Measurements from ENCODE around the gene CXCL11. TPM values are rescaled to one million over a fixed set of nuclear protein-coding genes. Genes with fewer than 3 reads are reported as not detected.

Gene CXCL11
- not detected for total RNA-seq

DNA sequence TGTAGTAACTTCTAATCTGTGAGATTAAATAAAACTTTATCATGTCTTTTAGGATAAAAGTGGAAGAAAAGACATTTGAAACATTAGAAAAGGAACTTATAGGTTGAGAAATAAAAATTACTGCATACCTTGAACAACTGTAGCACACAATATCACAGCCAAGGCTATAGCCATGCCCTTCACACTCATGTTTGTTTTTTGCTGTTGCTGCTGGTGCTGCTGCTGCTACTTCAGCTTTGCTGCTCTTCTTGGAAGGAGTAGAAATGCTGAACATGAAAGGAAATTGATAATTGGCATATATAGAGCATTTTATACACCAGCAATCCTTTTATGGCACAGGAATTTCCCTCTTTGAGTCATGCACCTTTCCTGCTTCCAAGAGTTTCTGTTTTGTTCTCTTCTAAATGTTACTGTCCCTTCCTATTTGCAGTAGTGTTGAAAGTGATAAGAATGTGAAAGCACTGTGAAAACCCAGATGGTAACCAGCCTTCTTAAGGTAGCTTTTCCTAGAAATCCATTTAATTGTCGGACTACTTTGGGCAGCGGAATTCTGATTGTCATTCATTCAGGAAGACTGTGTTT lies at the start of gene CXCL11:
CXCL11 (minus strand) TSS at position 272 of the 582 bp plus-strand sequence; CDS start at position 189, 83 bp downstream.
- H3K4me1 Mint-ChIP-seq (ENCODE audit: low read depth), result no peaks in the 10 kb centered on the region
- H3K27ac Mint-ChIP-seq, result no peak within 1 kb of the TSS
- POLR2A ChIA-PET, result no interaction called here
- CTCF ChIA-PET, result interaction anchor here (1.2 kb wide), 1 partner anchor 40 kb away, joined by 3 read pairs; no protein-coding TSS in a partner anchor
- H3K4me3 Mint-ChIP-seq, result no peak within 1 kb of the TSS
- intact Hi-C loops (cut with micrococcal nuclease), result no loop called here
- H3K36me3 Mint-ChIP-seq, result no peaks in the 10 kb centered on the region
- H3K27me3 Mint-ChIP-seq, result no peaks in the 10 kb centered on the region
- H3K9me3 Mint-ChIP-seq, result no peaks in the 10 kb centered on the region
- DNase-seq, result no peak

DNA sequence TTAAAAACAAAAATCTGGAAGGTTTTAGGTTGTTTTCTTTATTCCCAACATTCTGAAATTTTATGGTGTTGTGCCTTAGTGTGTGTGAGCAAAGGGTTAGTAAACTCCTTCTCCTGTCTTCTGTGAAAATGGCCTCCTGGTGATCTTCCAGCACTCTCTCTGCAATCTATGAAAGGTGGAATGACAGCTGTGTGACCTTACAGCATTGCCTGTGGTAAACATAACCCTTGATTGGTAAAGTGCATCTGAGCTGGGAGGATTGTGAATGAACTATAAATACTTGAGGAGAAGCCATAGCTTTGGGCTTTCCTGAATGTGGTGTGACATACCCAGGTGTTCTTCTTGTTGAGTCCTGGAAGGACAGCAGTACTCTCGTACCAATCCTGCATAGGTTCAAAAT lies 48.7 kb upstream of the CXCL11 start:
- Mint-ChIP-seq H3K27ac (no peak overlapping the region), H3K27me3 (peaks cover 2% of the 10 kb centered on the region), H3K36me3 (no peaks in the 10 kb centered on the region), H3K4me3 (no peak overlapping the region), H3K4me1 (ENCODE audit: low read depth) (no peaks in the 10 kb centered on the region), H3K9me3 (no peaks in the 10 kb centered on the region)
- ChIA-PET POLR2A (interaction anchor here (0.5 kb wide), 1 partner anchor 38 kb away, joined by 4 read pairs; no protein-coding TSS in a partner anchor), CTCF (interaction anchor here (0.9 to 2.7 kb wide), 3 partner anchors 88 to 189 kb away, joined by 3 to 16 read pairs (median 5); no protein-coding TSS in a partner anchor)
- intact Hi-C loops (cut with micrococcal nuclease), result no loop called here
- DNase-seq, result no peak

DNA sequence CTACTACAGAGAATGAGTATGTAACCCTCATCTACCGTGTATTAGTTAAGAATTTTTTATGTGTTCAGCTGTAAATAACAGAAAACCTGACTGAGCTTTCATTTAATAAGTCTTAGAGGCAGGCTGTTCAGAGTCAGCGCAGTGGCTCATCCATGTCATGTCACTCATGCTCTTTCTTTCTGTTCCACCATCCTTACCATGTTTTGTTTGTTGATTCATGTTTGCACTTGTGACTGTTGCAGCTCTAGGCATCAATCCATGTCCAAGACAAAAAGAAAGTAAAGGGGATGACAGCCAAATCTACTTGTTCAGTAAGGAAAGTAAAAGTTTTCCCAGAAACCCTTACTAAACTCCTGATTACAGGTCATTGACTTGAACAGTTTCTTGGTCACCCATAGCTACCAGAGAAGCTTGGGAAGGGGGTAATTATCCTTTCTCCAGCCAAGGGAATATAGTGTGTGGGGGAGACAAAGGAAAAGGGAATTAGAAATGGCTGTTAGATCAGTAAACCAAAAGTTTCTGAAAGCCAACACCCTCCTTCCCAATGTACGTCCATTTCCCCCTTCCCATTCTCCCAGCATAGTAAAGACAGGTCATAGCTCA lies 47.6 kb upstream of the CXCL11 start:
- POLR2A ChIA-PET, result no interaction called here

DNA sequence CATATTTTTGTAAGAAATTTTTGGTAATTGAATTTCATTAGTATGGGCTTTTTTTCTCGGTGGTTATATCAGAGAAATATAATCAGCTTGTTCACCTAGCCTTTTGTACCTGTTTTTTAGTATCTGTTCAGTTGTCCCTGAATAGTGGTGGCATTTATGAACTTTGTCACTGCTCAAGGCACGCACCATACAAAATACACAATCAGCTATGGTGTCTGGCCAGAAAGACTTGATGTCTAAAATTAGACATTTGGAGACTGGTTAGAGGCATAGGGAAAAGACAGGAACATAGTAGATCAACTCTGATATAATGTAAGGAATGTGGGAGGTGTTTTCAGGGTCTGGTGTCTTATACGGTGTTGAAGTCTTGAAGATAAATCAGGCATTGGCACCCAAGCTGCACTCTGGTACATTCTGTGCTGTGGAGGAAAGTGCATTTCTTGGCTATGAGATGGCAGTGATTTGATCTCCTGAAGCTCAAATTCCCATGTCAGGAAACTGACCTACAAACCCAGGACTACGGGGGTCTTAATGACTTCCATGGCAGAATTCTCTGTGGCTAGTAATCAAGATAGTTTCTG lies 42.3 kb upstream of the CXCL11 start:
- H3K36me3 Mint-ChIP-seq, result no peaks in the 10 kb centered on the region
- H3K27me3 Mint-ChIP-seq, result peaks cover 3% of the 10 kb centered on the region
- intact Hi-C loops (cut with micrococcal nuclease), result no loop called here
- DNase-seq, result no peak
- CTCF ChIA-PET, result no interaction called here
- POLR2A ChIA-PET, result no interaction called here
- no peak overlapping the region for H3K27ac Mint-ChIP-seq
- no peaks in the 10 kb centered on the region for H3K4me1 Mint-ChIP-seq (ENCODE audit: low read depth)
- no peaks in the 10 kb centered on the region for H3K9me3 Mint-ChIP-seq
- H3K4me3 Mint-ChIP-seq, result no peak overlapping the region

More for the DNA sequence above, 47.6 kb upstream of the CXCL11 start:
- intact Hi-C loops (cut with micrococcal nuclease), result no loop called here
- CTCF ChIA-PET, result interaction anchor here (0.9 to 2.7 kb wide), 3 partner anchors 87 to 188 kb away, joined by 3 to 16 read pairs (median 3); no protein-coding TSS in a partner anchor
- Mint-ChIP-seq H3K4me1 (ENCODE audit: low read depth) (no peaks in the 10 kb centered on the region), H3K27me3 (peaks cover 4% of the 10 kb centered on the region), H3K4me3 (no peak overlapping the region), H3K27ac (no peak overlapping the region), H3K36me3 (no peaks in the 10 kb centered on the region), H3K9me3 (no peaks in the 10 kb centered on the region)
- DNase-seq, result no peak

DNA sequence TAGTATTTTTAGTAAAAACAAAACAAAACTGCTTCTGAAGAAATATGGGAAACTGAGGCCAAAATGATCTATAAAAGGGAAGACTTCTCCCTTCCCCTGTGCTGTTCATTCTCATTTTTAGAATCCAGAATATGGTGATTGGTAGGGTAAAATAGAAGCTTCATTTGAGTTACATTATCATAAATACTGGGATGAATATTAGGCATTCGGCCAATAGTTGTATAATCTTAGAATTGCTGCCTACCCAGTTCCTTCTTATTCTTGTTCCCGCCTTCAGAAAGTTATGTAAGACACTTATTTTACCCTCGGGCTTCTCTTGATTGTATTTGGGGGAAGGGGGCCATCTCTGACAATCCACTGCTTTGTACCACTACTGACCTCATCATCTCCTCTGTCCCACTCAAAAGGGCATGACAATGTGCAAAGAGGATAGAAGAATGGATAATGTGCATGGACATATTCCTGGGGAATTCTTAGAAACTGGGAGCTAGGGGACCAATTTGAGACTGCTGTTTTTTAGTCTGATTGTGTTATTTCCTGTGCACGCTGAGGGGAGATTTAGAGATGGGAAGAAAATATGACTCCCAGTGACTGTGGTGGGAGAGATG lies 39.2 kb upstream of the CXCL11 start:
- no peaks in the 10 kb centered on the region for H3K4me1 Mint-ChIP-seq (ENCODE audit: low read depth)
- peaks cover 3% of the 10 kb centered on the region for H3K27me3 Mint-ChIP-seq
- H3K36me3 Mint-ChIP-seq, result no peaks in the 10 kb centered on the region
- CTCF ChIA-PET, result interaction anchor here (3.9 kb wide), 1 partner anchor 79 kb away, joined by 26 read pairs; no protein-coding TSS in a partner anchor
- no peak for DNase-seq
- H3K27ac Mint-ChIP-seq, result no peak overlapping the region
- no peaks in the 10 kb centered on the region for H3K9me3 Mint-ChIP-seq
- intact Hi-C loops (cut with micrococcal nuclease), result no loop called here
- no peak overlapping the region for H3K4me3 Mint-ChIP-seq
- POLR2A ChIA-PET, result no interaction called here

DNA sequence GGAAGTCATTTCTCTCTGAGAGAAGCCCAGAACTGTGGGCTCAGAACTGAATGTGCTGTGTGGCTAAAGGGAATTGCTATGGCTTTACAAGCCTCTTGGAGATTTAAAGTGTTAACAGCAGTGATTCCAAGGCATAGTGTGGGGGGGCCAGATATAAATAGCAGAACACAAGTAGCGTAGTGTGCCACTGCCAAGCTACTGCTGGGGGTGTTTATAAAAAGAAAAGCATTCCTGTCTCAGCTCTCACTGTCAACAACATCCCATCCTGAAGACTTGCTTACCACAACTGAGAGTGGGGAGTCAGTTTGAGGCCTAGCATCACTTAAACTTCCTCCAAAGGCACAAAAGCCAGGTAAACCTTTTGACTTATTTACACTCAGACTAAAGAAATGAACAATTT lies 38.6 kb upstream of the CXCL11 start, which contains the start of gene ART3:
ART3 (plus strand) TSS at position 242 of the 400 bp plus-strand sequence. CDS start 1,181 bp downstream, outside the sequence.
- H3K27me3 Mint-ChIP-seq, result peaks cover 1% of the 10 kb centered on the region
- POLR2A ChIA-PET, result interaction anchor here (0.6 kb wide), 1 partner anchor 79 kb away, joined by 4 read pairs; no protein-coding TSS in a partner anchor
- no peaks in the 10 kb centered on the region for H3K4me1 Mint-ChIP-seq (ENCODE audit: low read depth)
- no peak within 1 kb of the TSS for H3K4me3 Mint-ChIP-seq
- no peaks in the 10 kb centered on the region for H3K36me3 Mint-ChIP-seq
- H3K27ac Mint-ChIP-seq, result no peak within 1 kb of the TSS
- DNase-seq, result no peak
- intact Hi-C loops (cut with micrococcal nuclease), result no loop called here
- no peaks in the 10 kb centered on the region for H3K9me3 Mint-ChIP-seq
- CTCF ChIA-PET, result interaction anchor here (3.9 kb wide), 1 partner anchor 79 kb away, joined by 26 read pairs; no protein-coding TSS in a partner anchor

DNA sequence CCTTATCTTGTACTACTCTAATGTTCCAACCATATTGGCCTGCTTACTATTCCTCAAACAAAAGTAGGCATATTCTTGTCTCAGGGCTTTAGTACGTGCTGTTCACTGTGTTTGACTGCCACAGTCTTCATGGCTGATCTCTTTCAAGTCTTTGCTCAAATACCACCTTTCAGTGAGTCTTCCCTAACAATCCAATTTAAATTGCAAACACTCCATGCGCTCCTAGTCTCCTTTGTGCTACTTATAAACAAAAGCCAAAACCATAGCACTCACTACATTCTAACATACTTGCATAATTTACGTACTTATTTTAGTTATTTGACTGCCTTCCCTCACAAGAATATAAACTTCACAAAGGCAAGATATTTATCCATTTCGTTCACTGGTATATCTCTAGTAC lies 36.9 kb upstream of the CXCL11 start:
- ChIA-PET POLR2A (no interaction called here), CTCF (interaction anchor here (3.9 kb wide), 1 partner anchor 77 kb away, joined by 26 read pairs; no protein-coding TSS in a partner anchor)
- Mint-ChIP-seq H3K4me1 (ENCODE audit: low read depth) (no peaks in the 10 kb centered on the region), H3K36me3 (no peaks in the 10 kb centered on the region), H3K27ac (no peak overlapping the region), H3K27me3 (no peaks in the 10 kb centered on the region), H3K9me3 (no peaks in the 10 kb centered on the region), H3K4me3 (no peak overlapping the region)
- intact Hi-C loops (cut with micrococcal nuclease), result no loop called here
- no peak for DNase-seq

DNA sequence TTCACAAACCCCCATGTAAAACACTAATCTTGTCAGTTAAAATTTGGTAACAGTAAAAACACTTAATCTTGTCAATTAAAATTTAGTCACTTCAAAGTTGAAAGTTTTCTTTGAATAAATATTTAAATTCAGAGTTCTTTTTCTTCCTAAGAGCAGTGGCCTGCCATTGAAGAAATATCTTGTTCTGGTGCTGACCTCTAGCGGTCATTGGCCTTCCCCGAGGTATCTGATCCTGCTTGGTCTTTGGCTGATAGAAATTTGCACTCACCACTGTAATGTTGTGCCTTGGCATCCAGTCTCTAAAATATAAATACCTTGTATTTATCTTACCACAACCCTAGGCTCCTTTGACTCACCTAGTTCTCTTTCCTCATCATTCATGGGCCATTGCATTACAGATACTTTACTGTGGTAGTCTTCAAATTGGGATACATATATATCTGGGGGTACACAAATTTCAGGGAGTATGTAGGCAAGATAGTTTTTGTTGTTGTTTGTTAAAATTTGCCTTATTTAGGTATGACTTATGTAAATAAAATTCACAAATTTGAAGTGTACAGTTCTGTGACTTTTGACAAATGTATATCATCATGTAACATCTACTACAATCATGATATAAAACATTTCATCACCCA lies 31.9 kb upstream of the CXCL11 start:
- intact Hi-C loops (cut with micrococcal nuclease), result loop anchor here (1.0 to 5.0 kb wide), 4 partner anchors 72 to 172 kb away; no protein-coding TSS in a partner anchor
- Mint-ChIP-seq H3K4me1 (ENCODE audit: low read depth) (no peaks in the 10 kb centered on the region), H3K4me3 (no peak overlapping the region), H3K36me3 (no peaks in the 10 kb centered on the region), H3K27me3 (no peaks in the 10 kb centered on the region), H3K27ac (no peak overlapping the region), H3K9me3 (no peaks in the 10 kb centered on the region)
- POLR2A ChIA-PET, result no interaction called here
- DNase-seq, result peak; percentile 79
- CTCF ChIA-PET, result interaction anchor here (0.8 to 4.3 kb wide), 10 partner anchors 10 to 152 kb away, joined by 3 to 93 read pairs (median 4); partner anchors contain the start of genes NAAA and SDAD1

DNA sequence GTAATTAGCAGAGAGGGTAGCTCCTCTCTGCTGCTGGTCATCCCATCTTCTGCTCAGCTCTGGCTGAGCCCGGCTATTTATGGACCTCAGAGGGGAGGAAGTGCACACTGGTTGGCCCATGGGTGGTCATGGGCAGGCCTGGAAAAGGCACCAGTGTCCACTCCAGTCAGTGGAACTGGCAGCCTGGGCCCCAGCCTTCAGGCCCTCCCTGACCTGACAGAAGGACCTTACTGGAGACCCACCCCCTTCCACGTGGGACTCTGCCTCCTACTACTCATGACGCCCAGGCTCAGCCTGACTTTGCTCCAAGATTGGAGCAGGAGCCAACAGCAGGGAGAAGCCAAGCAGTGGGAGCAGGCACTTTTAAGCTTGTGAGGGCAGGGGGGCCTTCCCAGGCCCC lies 30.7 kb upstream of the CXCL11 start:
- ChIA-PET CTCF (interaction anchor here (1.0 to 2.7 kb wide), 7 partner anchors 12 to 150 kb away, joined by 3 to 93 read pairs (median 6); partner anchors contain the start of gene SDAD1), POLR2A (no interaction called here)
- intact Hi-C loops (cut with micrococcal nuclease), result loop anchor here (5.0 kb wide), 1 partner anchor 129 kb away; no protein-coding TSS in a partner anchor
- peaks cover 5% of the 10 kb centered on the region for H3K4me1 Mint-ChIP-seq (ENCODE audit: low read depth)
- H3K36me3 Mint-ChIP-seq, result no peaks in the 10 kb centered on the region
- H3K27ac Mint-ChIP-seq, result no peak overlapping the region
- no peak overlapping the region for H3K4me3 Mint-ChIP-seq
- no peaks in the 10 kb centered on the region for H3K9me3 Mint-ChIP-seq
- peaks cover 5% of the 10 kb centered on the region for H3K27me3 Mint-ChIP-seq
- DNase-seq, result no peak

DNA sequence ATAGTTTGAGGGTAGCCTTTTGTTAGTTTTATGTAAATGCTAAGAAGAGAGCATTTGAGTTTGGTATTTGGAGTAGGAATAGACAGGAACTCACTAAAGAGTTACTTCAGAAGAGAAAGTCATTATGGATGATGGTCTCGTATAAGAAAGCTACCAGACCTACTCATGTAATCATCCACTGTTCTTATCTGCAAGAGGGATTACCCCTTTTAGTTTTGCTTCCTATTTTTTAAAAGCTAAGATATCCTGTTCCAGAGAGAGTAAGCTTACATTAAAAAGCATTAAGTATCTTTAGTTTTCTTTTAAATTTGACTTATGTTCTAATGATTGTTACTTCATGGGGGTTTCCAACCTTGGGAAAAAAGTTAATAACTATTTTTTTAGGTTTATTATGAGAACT lies 26.1 kb upstream of the CXCL11 start:
- H3K4me1 Mint-ChIP-seq (ENCODE audit: low read depth), result peaks cover 48% of the 10 kb centered on the region
- intact Hi-C loops (cut with micrococcal nuclease), result loop anchor here (5.0 kb wide), 1 partner anchor 85 kb away; the partner anchor contains the start of gene NUP54
- no peaks in the 10 kb centered on the region for H3K36me3 Mint-ChIP-seq
- no peak for DNase-seq
- H3K4me3 Mint-ChIP-seq, result no peak overlapping the region
- H3K27ac Mint-ChIP-seq, result no peak overlapping the region
- H3K9me3 Mint-ChIP-seq, result no peaks in the 10 kb centered on the region
- CTCF ChIA-PET, result interaction anchor here (0.6 to 5.1 kb wide), 2 partner anchors 19 to 67 kb away, joined by 3 to 79 read pairs; no protein-coding TSS in a partner anchor
- POLR2A ChIA-PET, result no interaction called here
- peaks cover 18% of the 10 kb centered on the region for H3K27me3 Mint-ChIP-seq

DNA sequence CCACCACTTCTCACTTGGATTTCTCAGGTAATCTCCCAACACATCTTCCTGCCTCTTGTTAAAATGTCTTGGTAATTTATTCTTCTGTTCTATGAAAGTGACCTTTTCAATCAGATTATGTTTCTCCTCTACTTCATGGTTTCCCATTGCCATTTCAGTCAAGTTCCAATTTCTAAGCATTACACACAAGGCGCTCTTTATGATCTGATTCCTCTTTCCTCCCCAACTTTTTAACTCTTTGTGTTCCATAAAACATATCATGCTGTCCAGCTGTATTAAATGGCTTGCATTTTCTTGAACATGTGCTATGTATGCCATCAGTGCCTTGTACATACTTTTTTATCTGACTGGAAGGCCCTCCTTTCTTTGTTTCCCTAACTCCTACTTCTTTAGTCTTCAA lies 25.6 kb upstream of the CXCL11 start:
- ChIA-PET POLR2A (no interaction called here), CTCF (interaction anchor here (0.6 to 5.1 kb wide), 2 partner anchors 19 to 66 kb away, joined by 3 to 79 read pairs; no protein-coding TSS in a partner anchor)
- Mint-ChIP-seq H3K9me3 (no peaks in the 10 kb centered on the region), H3K36me3 (no peaks in the 10 kb centered on the region), H3K4me1 (ENCODE audit: low read depth) (peaks cover 48% of the 10 kb centered on the region), H3K27me3 (peaks cover 18% of the 10 kb centered on the region), H3K27ac (no peak overlapping the region), H3K4me3 (no peak overlapping the region)
- no peak for DNase-seq
- intact Hi-C loops (cut with micrococcal nuclease), result loop anchor here (5.0 kb wide), 1 partner anchor 86 kb away; the partner anchor contains the start of gene NUP54
